OCI-LY7 (cell line): Measurements from ENCODE around the gene CDR2L.
A peak's percentile ranks its signal among the peaks of the same experiment; 100 is the strongest.

Experiments used
- EZH2phosphoT487 ChIP-seq: fragments of 200-600 bp; sonication (generic); IDR thresholded peaks from 2 replicates; pipeline ENCODE4 v1.6.1; 2018; ENCODE audit warnings: low read depth, borderline replicate concordance, mild to moderate bottlenecking, mixed run types, antibody characterized with exemption, low read length, moderate library complexity, mixed read lengths
- TF ChIP-seq, protein P1 (sequence below): fragments of 200-600 bp; sonication (generic); conservative IDR thresholded peaks from 2 replicates; pipeline ENCODE4 v1.5.1; 2014; ENCODE audit warnings: mild to moderate bottlenecking, antibody characterized with exemption, low read length, moderate library complexity, mixed read lengths

DNA sequence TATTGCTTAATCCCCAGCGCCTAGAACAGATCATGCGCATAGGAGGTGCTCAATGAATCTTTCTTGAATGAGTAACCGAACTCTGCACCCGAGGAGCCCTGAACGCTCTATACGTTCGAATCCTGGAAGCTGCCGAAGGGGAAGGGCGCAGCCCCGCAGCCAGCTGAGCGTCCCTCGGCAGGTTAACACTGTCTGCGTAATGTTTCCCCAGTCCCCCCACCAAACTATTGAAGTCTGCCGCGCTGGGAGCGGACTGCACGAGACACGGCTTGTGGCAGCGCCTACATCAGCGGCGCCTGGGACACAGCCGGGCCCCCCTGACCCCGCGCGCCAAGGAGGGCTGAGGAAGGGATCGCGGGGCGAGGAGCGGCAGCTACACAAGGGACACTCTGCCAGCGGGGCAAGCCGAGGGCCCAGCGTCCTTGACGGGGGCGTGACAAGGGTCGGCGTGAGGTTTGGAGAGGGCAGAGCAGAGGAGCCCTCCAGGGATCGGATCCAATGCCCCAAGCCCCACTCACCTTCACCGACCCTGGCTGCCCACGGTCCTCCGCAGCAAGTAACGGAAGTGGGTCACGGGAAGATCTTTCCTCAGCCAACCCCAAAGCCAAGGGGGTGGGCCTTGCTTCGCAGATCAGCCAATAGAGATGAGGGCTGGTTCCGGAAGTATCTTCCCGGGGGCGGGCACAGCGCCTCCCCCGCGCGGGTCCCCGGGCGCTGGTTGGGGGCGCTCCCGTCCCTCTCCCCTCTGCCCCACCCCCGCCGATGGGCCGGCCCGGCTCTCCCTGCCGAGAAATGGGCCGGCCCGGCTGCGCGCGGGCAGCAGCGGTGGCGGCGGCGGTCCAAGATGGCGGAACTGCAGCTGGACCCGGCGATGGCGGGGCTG lies 59.2 kb downstream of the CDR2L start, which contains the start of the genes ATP5PD and KCTD2:
- TF ChIP-seq, protein P1, sequence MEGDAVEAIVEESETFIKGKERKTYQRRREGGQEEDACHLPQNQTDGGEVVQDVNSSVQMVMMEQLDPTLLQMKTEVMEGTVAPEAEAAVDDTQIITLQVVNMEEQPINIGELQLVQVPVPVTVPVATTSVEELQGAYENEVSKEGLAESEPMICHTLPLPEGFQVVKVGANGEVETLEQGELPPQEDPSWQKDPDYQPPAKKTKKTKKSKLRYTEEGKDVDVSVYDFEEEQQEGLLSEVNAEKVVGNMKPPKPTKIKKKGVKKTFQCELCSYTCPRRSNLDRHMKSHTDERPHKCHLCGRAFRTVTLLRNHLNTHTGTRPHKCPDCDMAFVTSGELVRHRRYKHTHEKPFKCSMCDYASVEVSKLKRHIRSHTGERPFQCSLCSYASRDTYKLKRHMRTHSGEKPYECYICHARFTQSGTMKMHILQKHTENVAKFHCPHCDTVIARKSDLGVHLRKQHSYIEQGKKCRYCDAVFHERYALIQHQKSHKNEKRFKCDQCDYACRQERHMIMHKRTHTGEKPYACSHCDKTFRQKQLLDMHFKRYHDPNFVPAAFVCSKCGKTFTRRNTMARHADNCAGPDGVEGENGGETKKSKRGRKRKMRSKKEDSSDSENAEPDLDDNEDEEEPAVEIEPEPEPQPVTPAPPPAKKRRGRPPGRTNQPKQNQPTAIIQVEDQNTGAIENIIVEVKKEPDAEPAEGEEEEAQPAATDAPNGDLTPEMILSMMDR = 0 out of 2 replicates have a peak, but pooled peaks have one; percentile 15
- no peak for TF ChIP-seq EZH2phosphoT487
